GM20000 (cell line): ENCODE measurements around the gene PDCD1.
A peak's percentile ranks its signal among the peaks of the same experiment; 100 is the strongest.

Experiments used
- DNase-seq: peaks from one replicate; pipeline ENCODE4 v3.0.0; 2012; ENCODE audit warnings: low spot score
- TF ChIP-seq, protein P1 (sequence below): IDR thresholded peaks from 2 replicates; pipeline ENCODE4 v1.5.1; 2012; ENCODE audit warnings: mild to moderate bottlenecking, control low read depth; ENCODE audit errors: extremely low read depth, missing control alignments

Gene PDCD1

DNA sequence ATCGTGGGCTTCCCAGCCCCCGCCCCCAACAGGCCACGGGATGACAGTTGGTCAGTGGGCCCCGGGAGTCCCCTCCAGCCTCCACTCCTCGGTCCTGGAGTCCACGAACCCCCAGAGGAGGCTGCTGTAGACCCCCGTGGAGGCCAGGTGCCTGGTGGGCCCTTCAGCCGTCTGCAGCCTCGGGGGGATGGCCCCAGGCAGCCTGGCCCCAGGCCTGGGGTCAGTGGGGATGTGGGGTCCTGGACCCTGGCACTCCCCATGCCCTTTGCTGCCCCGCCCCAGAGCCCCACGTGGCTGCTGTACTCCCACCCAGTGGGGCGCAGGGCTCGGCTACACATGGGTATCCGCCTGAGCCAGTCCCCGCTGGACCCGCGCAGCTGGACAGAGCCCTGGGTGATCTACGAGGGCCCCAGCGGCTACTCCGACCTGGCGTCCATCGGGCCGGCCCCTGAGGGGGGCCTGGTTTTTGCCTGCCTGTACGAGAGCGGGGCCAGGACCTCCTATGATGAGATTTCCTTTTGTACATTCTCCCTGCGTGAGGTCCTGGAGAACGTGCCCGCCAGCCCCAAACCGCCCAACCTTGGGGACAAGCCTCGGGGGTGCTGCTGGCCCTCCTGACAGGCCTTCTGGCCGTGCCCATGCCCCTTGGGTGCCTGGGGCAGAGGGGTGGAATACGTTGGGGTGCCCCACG is 42.1 kb downstream of the PDCD1 start:
- TF ChIP-seq, protein P1, sequence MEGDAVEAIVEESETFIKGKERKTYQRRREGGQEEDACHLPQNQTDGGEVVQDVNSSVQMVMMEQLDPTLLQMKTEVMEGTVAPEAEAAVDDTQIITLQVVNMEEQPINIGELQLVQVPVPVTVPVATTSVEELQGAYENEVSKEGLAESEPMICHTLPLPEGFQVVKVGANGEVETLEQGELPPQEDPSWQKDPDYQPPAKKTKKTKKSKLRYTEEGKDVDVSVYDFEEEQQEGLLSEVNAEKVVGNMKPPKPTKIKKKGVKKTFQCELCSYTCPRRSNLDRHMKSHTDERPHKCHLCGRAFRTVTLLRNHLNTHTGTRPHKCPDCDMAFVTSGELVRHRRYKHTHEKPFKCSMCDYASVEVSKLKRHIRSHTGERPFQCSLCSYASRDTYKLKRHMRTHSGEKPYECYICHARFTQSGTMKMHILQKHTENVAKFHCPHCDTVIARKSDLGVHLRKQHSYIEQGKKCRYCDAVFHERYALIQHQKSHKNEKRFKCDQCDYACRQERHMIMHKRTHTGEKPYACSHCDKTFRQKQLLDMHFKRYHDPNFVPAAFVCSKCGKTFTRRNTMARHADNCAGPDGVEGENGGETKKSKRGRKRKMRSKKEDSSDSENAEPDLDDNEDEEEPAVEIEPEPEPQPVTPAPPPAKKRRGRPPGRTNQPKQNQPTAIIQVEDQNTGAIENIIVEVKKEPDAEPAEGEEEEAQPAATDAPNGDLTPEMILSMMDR = no peak
- peak; percentile 16 for DNase-seq

DNA sequence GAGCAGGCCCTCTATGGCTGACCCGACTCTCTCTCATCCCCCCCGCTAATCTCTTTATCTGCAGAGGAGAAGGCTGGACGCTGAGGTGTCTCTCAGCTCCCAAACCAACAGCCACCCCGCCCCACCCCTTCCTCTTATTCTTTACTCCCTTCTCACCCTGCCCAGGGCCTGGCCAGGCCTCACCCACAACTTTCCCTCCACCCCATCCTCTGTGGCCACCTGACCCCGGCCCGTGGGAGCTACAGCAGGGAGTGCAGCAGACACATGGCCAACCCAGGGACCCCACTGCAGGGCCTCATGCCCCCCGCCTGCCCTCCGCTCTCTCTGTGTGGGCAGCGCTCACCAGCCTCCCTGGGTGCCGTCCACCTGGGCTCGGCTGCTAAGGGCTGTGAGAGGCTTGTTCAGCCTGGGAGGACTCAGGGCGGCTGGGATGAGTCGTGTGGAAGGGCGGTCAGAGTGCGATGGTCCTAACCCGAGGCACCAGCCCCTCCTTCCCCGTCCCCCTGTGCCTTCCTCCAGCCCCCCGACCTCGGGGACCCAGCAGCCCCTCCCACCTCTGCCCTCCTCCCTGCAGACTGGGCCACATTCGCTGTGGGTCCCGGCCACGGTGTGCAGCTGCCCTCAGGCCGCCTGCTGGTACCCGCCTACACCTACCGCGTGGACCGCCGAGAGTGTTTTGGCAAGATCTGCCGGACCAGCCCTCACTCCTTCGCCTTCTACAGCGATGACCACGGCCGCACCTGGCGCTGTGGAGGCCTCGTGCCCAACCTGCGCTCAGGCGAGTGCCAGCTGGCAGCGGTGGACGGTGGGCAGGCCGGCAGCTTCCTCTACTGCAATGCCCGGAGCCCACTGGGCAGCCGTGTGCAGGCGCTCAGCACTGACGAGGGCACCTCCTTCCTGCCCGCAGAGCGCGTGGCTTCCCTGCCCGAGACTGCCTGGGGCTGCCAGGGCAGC is 42.9 kb downstream of the PDCD1 start:
- TF ChIP-seq, protein P1 = no peak
- peak; percentile 35 for DNase-seq

DNA sequence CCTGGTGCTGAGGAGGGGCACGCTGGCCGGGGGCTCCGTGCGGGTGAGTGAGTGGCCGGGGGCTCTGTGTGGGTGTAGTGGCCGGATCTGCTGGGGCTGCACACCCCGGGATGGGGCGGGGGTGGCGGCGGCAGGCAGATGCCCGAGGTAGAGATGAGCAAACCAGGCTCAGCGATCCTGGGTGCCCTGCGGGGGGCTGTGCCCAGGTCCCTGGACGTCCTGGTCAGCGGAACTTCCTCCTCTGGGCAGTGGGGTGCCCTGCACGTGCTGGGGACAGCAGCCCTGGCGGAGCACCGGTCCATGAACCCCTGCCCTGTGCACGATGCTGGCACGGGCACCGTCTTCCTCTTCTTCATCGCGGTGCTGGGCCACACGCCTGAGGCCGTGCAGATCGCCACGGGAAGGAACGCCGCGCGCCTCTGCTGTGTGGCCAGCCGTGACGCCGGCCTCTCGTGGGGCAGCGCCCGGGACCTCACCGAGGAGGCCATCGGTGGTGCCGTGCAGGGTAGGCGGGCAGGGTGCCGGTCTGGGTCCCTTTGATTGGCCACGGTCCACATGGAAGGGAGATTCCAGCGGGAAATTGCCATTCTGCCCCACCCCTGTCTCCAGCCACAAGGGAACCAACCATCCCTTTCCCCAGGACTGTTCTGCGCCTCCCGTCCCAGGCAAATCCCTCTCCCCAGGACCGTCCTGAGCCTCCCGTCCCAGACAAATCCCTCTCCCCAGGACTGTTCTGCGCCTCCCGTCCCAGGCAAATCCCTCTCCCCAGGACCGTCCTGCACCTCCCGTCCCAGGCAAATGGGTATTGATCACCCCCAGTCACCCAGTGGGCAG is 43.8 kb downstream of the PDCD1 start:
- TF ChIP-seq, protein P1 = no peak
- DNase-seq = peak; percentile 26

DNA sequence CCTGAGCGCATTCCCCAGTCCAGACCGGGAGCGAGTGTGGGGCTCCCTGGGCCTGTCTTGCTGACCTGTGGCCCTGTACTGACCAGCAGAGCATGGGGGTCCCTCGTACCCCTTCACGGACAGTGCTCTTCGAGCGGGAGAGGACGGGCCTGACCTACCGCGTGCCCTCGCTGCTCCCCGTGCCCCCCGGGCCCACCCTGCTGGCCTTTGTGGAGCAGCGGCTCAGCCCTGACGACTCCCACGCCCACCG is 44.4 kb downstream of the PDCD1 start:
- no peak for DNase-seq
- TF ChIP-seq, protein P1 = no peak

DNA sequence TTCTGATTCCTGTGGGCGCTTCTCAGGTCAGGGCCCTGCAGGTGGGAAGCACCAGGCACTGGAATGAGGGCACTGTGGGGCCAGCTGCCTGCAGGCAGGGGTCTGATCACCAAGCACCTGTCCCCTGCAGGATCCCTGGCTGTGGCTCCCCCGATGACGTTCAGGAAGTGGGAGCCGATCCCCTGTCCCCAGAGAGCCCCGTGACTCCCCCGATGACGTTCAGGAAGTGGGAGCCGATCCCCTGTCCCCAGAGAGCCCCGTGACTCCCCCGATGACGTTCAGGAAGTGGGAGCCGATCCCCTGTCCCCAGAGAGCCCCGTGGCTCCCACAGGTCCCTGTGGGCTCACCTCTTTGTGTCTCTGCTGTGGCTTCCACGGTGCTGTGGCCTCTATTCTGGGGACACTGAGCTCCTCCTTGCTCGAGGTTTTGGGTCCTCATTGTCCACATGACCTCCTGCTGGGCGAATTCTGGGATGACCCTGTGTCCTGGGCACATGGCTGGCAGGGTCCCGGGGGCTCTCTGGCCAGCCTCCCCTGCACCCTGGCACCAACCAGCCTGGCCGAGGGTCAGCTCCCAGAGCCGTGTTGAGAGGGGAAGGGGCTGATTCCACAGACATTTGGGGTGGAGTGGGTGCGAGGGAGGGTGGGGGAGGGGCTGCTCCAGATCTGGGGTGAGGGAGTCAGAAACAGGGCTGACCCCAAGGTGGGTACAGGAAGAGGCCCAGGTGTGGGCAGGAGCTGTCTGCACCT is 44.9 kb downstream of the PDCD1 start:
- TF ChIP-seq, protein P1 = no peak
- DNase-seq = peak; percentile 58

DNA sequence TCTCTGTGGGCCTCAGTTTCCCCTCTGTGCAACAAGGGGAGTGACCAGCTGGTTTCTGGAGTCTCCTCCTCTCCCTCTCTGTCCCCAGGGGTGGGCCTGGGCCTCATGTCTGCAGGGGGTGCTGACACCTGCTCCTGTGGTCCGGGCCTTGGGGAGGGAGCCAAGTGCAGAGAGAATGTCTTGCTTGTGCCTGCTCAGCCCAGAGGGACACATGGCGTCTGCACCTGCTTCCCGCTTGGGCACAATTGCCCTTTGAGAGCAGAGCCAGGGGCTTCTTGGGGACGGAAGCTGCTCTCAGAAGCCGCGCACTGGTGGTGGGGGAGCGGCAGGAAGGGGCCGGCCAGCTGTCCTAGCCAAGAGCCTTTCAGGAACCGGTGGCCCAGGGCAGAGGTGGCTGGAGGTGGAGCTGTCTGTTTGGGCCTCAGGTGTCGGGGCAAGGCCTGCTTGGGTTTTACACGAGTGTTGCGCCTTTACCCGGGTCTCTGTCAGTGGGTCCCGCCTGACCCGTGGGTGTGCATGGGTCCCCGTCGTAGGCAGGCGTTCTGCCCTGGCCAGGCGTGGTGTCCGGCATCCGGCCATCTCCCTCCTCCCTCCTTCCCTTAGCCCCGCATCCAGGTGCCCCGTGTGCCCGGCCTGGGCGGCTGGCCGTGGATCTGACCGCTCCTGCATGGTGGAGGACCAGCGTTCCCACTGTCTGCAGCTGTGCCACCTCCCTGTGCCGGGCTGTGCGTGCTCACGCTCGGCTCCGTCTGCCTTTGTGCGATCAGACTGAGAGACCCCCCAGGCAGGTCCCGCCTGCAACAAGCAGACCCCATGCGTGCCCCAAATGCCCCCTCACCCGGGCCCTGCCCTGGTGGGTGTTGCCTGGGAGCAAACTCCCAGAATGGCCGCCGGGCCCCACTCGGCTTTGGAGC is 45.7 kb downstream of the PDCD1 start:
- DNase-seq = peak; percentile 28
- TF ChIP-seq, protein P1 = no peak
